NCI-H446 (cell line): ENCODE measurements around the gene ARHGEF4.

Experiments used
- DNase-seq, 2 experiments: peaks; one replicate each; lab custom pipeline; 2025; lab: John Stamatoyannopoulos, UW

ARHGEF4 gene

DNA sequence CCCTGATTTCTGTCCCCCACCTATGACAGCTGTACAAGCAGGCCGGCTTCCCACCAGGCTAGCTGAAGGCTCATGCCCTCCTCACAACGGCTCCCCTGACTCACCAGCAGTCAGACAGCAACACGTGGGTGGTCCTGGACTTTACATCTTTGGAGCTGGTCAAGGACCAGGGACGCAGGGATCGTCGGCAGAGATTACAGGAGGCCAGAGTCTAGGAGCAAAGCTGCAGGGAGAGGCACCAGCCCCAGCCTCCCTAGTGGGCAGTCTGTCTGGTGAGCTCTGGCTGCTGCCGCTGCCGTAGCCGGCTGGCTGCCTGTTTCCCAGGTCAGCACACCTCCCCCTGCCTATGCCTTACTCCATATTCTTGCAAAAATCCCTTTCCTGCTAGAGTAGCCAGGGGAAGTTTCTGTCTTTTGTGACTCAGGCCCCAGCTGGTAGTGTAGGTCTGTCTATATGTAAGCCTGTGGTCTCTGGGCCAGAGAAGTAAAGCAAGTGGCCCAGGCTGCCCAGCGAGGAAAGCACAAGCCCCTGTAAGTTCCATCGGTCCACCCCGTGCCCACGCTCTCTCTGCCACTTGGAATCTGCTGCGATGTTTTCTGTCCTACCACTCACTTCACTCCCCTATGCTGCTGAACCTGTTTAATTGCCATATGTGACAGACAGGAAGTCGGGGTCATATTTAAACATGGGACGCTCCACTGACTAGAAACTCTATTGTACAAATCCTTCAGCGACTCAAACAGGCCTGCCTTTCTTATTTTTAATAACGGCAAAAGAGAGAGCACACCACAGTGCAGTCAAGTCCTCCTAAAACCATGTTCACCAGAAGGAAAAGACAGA lies 2.4 kb upstream of the ARHGEF4 start:
- no peak for DNase-seq

DNA sequence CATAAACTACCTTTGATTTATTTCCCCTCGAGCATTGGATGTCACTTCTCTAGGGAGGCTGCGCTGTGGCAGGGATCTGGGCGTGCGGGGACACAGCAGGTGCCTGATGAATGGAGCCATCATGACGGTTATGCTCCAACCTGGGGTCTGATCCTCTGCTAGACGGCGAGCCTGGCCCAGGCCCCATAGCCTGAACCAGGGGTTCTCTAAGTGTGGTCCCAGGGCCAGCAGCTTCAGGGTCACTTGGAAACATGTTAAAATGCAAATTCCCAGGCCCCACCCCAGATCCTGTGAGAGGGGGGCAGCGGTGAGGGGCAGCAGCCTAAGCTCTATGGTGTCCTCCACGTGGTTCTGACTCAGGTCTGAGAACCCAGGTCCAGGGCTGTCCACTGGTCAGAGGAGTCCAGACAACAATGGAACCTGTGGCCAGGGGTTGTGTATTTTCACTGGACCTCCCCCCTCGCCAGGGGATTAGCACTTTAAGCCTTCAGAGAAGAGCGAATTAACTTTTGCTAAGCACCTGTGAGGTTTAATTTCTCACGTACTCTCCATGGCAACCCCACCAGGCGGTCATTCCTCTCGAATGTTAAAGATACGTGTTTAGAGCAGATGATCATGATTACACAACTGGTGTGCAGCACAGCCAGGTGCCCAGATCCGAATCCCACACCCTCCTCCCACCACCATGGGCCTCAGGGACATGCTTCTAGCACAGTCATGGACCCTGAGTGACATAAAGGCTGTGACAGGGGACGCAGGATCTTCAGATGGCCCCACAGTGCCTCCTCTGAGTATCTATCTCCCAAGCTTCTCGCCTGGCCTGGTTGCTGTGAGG lies 1.6 kb upstream of the ARHGEF4 start:
- DNase-seq, result no peak

DNA sequence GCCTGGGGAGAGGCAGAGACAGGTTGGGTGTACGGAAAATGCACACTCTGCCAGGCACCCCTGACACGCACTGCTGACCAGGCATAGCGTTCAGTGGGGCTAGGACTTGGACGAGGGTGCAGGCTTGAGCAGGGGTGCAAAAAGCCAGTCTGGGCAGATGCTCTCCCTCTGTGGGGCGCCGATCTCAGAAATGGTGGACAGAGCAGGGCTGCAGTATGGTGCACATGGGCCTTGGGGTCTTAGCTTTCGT lies 1.0 kb upstream of the ARHGEF4 start:
- DNase-seq, result no peak

DNA sequence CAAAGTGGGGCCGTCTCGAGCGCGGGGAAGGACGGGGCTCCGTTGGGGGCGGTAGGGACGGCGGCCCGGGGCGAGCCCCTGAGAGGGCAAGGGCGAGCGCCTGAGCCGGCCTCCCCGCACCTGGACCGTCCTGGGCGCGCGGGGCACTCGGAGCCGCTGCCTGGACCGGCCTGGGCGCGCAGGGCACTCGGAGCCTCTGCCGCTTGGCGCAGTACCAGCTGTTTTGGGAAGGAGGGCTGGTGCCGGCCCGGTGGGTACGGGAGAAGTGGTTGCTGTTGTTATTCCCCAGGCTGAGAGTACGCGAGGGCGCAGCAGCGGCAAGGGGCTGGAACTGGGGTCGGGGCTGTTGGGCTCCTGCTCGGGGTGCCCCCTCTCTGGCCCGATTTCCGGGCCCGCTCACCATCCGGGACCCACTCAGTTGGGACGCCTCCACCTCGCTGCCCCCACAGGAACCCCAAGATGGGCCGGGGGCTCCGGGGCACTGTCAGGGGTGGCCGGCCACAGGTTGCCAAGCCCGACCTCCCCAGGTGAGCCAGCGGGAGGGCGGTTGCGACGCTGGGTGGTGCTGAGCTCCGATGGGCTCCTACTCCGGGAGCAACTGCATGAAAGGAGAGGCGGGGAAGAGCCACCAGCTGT lies 579 bp downstream of the ARHGEF4 start:
- DNase-seq, result no peak

DNA sequence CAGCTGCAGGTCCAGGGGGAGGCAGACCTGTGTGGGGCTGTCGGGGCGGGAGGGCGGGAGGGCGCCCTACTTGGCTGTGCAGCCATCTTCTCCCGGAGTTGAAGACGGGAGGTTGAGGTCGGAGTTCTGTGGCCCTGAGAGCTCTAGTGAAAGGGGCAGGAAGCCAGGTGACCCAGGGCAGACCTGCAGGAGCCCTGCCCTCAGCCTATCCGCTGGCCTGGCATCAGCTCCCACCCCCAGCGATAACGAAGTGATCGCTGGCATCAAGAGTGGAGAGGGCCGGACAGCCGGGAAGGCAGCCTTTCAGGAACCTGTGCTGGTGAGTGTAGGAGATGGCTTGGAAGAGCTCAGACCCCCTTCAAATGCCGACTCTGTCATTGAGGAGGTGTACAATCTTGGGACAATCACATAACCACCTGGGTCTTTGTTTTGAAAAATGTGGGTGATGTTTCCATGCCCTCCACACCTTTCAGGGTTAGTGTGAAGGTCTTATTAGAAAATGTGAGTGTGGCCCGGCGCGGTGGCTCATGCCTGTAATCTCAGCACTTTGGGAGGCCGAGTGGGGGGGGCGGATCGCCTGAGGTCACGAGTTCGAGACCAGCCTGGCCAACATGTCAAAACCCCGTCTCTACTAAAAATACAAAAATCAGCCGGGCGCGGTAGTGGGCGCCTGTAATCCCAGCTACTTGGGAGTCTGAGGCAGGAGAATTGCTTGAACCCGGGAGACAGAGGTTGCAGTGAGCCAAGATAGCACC lies 1.3 kb downstream of the ARHGEF4 start:
- DNase-seq, result no peak

DNA sequence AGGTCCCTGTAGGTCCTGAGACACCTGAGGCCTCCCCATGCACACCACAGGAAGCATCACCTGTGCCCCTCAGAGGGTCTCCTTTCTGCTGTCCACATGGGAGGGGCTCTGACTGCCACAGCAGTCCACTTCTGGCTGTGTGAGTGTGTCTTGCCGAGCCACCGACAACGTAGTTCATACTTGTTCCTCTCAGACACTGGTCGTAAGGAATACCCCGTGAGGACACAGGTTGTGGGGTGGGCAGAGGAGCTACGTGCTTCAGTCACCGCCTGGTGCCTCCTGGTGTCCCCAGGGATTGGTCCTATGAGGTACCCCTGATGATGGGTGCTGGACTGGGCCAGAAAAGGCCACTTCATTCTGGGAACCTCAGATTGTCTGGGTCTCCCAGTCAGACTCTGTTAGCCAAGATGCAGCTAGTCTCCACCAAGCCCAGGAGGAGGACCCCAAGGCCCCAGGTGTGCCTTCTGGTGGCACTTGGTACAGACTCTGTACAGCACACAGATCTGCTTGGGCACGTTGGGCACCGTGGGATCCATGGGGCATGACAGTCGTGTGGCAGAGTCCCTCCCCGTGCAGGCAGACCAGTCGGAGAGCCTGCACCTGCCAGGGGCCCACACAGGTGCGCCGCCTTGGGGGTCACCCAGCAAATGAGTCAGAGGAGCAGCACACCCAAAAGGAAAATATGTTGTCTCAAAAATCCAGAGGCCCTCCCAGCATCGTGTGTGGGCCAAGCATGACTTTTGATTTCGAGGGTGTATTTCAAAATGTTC lies 2.5 kb downstream of the ARHGEF4 start:
- DNase-seq, result no peak

DNA sequence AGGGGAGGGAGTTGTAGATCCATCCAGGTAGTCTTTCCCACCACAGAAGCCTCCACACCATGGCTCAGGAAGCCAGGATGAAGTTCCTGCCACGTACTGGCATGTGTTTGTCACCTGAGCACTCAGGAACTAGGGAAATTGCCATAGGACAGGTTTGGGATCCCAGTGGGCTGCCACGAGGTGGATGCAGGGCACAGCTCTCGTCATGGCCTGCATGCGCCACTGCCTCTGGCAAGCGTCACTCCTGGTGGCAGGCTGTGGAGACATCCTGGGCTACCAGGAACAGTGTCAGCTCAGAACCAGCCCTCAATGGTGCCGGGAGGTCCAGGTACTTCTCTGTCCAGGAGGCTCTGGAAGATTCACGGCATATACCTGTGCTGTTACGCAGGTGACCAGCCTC lies 3.8 kb downstream of the ARHGEF4 start:
- DNase-seq, result no peak

DNA sequence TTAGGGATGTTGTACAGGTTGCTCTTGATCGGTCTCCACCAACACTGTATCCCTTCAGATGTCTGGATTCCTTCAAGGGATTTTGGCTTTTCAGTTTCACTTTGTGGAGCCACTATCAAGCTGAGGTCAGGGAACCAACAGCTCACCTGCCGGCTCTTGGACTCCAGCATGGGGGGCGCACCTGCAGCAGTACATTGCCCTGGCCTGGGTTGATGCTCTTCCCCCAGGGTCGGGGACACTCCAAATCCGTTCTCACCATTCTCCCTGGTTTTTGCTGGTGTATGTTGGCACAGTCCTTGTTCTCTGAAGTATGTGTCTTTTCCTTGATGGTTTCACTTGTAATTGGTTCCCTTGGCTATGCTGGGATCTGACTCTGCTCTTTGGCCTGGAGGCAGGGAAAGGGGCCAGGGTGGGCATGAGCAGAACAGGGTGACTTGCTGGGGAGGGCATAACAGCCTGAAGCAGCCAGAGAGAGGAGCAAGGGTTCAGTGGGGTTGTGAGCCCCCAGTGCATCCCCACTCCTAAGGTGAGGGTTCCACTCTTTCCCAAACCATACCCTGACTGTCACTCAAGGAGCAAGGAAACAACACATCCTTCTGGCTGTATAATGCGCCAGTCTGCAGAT lies 5.1 kb downstream of the ARHGEF4 start:
- no peak for DNase-seq

DNA sequence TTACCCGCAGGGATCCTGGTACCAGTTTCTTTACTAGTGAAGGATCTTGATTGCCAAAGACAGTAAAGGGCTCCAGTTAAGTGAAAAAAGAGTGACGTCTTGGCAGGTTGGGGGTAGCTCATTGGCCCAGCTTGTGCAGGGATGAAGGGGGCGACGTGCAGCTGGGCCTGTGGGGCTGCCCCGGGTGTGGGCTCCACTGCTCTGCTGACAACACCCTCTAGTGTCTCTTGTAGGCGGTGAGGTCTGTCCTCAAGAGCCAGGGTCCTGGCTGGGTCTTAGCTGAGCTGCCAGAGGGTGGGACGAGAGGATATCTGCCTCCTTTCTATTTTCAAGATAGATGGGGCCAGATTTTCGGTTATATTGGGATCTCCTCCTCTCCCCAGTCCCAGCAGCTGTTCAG lies 6.1 kb downstream of the ARHGEF4 start:
- no peak for DNase-seq

DNA sequence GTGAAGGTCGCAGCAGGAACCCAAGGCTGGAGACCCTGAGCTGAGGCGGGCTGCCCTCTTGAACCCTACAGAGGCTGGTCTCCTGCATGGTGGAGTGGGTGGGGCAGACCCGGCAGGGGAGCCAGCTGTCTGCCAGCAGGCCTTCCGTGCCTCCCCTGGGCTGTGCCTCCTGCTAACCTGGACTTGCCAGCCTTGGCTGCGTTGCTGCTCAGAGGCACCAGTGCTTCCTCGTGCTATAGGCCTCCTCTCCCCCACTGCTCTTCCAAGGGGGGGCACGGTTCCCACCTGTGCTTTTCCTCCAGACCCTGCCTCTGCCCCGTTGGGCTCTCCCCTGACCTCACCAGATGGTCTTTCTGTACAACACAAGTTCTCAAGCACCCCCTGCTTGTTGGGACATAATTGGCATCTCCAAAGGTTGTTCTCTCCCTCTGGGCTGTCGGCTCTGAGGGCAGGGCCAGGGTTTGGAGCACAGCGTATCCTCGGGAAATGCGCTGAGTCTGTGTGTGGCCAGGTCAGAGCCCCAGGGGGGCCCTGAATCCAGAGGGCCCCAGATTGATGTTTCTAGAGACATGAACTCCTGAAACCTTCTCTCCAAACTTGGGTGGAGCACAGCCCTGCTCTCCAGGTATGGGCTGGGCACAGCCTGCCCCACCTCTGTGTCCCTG lies 6.7 kb downstream of the ARHGEF4 start:
- DNase-seq, result no peak

DNA sequence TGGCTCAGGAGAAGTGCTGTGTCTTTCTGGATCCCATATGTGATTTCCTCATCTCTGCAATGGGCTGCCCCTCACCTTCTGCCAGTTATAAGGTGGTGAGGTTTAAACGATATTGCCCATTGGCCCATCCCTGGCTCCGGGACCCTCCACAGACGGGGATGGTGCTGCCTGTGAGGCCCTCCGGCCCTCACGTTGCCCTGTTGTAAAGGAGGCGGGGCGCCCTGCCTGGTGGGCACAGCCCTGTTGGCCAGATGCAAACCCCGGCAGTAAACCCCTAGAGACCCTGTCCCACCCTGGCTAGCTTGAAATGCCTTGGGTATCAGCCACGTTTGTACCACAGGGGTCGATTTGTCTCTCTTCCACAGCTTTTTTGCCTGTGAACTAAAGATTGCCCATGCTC lies 7.4 kb downstream of the ARHGEF4 start:
- DNase-seq, result no peak

DNA sequence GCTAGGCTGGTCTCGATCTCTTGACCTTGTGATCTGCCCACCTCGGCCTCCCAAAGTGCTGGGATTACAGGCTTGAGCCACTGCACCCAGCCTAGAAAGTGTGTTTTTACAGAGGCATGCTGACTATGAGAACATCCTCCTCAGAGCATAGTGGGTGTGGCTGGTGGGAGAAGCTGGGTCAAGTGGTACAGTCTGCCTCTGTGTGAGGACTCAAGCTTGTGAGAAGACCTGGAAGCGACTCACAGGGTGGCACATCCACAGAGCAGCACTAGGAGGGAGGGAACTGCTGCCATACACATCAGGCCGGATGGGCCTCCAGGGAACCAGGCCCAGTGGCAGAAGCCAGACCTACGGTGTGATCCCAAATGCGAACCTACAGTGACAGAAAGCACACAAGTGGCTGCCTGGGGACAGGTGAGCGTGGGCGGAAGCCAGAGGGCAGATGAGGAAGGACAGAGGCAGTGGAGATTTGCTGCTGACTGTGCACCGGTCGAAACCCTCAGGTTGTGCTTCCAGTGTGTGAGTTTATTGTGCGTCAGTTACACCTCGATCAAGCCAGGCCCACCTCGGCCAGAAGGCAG lies 8.9 kb downstream of the ARHGEF4 start:
- DNase-seq, result no peak

DNA sequence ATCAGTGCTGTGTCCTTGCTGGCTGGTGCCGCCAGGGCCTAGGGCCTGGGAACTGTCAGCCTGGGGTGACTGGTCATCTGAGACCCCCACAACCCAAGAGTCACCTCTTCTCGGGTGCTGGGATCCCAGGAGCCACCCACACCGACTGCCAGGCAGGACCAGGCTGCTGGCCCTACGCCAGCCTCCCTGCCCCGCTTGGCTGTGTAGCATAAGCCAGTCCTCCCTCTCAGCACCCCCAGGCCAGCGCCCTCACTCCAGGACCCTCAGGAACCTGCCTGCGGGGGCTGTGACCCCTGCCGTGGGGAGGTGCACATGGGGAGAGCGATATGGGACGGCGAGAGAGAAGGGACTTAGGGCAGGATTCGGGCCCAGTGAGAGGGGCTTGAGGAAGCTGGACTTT lies 9.5 kb downstream of the ARHGEF4 start:
- no peak for DNase-seq

DNA sequence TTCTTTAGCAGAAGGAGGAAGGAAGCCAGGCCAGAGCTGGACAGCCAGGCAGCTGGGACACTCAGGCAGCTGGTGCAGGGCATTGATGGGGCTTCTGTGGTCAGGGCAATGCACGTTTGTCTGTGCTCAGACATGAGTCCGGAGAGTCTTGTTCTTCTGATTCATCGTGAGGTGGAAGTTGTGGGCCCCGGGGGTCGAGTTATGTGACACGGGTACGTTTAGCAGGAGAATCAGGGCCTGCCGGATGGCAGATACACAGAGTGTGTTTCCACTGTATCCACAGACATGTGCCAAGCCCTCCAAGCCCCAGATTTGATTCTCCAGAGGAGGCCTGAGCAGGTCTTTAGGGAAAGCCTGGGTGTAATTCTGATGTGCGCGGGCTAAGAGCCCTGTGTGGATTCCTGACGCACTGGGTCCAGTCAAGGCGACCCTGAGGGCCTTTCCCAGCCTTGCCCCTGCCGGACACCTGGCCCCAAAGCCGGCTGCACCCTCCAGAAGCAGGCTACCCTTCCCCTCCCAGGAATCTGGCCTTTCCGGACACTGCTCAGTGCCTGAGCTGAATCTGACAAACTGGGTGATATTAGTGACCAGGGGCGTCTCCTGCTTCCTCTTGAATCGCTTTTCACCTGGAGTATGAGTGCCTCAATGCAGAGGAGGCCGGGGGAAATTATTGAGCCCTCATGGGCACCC lies 10.1 kb downstream of the ARHGEF4 start:
- DNase-seq, result no peak

DNA sequence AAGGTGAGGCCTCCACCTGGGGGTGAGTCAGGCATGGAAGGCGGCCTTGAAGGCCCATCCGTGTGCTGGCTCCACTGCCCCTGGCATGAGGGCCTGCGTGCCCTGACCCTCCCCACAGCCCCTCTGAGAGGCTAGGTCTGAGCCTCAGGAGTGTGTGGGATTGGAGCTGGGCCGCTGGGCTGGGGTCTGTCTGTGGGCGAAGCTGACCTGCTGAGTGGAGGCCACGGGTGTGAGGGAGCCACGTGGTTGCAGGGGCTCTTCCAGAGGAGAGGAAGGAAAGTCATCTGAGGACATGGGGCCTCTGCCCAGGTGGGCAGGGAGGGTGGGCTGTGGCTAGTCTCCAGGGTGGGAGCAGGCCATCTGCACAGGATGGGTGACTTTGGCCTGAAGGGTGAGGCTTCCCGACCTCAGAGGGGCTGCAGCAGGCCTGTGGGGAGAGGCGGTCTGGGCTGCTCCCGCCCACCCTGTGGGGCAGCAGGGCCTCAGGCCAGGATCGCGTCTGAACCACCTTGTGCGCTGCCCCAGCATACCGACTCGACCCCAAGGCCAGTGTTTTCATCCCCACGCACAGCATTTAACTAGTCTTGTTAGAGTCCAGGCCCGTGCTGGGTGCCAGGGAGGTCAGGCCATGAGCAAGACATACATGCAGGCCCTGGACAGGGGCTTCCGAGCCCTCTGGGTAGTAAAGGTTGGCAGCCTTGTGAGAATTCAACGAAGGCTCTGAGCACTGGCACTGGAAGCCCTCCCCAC lies 11.2 kb downstream of the ARHGEF4 start:
- no peak for DNase-seq

DNA sequence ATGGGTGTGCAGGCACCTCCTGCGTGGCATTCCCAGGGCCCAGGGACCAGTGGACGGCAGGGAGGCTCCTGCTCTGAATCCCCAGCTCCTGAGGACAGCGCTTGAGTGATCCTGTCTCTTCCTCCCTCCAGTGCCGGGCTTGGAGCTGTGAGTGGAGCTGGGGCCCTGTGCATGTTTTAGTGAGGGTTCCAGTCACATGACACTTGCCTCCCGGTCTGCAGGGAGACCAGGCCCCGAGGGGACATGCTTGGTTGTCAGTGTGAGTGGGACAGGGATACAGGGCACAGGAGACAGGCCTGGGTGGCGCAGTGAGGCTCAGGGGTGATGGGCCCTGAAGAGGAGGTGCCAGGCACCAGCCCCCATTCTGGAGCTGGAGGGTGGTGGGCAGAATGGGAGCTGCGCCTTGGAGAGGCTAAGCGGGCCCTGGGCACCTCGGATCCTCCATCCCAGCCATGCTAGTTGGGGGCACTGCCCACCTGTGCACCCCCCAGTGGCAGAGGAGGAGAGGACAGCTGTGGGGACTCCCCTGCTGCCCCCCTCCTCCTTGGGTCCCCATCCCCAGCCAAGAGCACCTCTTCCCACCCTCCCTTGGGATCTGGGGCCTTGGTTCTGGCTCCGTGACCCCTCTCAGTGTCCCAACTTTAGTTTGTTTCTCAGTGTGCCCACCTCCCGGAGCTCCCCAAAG lies 12.0 kb downstream of the ARHGEF4 start:
- no peak for DNase-seq

DNA sequence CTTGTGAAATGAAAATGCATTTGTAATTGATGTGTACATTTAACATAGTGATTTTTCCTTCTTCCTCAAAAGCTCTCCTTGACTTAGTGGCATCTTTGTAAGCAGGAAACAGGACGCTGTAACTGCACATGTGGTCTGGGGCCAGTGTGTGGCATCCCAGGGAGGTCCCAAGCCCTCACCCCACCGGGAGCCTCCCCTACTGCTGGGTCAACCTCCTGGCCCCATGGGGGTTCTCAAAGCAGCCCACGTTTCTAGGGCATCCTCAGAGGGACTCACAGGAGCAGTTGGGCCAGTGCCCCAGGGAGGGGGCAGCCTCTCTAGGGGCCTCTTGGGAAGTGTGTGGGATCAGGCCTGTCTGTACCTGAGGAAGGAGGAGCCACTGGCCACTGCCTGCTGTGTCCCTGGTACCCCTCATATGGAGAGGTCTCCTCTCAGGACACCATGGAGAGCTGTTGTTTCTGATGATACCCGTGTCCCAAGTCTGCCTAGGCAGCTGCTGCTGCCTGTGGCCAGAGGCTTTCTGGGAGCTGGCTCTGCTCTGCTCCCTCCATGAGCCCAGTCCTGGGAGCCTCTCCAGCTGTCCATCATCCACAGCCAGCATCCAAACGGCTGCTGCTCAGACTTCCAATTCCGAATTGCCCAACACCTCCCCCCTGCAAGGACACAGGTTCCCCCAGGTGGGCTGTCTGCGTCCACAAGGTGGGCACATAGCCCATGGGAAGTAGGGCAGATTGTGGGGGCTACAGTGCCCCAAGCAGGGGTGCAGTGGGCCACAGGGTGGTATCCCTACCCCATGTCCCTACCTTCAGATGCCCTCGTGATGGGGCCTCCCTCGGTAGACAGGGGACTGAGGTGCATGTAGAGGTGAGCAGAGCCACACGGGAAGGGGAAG lies 13.4 kb downstream of the ARHGEF4 start:
- DNase-seq, result no peak
